GM21515 (cell line): ENCODE results near the gene CHMP4A.
"Not testable (repeated sequence)": the region's sequence is repeated elsewhere in the genome, so short reads cannot be mapped to it uniquely, and the experiment has no call there.

Experiments used
- ATAC-seq: cut with Tn5 transposase; IDR thresholded peaks from one replicate; pipeline ENCODE4 v1.9.1; 2021; ENCODE audit not compliant: unreplicated experiment

The CHMP4A gene

DNA sequence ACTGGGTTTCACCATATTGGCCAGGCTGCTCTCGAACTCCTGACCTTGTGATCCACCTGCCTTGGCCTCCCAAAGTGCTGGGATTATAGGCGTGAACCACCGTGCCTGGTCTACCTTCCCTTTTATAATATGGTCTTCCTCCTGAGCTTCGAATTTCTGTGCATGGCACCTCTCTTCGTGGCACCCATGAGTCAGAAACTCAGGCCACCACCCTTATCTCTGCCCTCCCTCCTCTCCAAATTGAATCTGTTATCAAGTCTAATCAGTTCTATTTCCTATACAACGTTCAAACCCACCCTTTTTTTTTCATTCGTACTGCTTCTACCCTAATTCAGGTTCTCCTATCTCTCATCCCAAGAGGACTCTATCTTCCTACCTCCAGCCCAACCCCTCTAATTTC, 34.1 kb upstream of the CHMP4A start:
- ATAC-seq: no peak

DNA sequence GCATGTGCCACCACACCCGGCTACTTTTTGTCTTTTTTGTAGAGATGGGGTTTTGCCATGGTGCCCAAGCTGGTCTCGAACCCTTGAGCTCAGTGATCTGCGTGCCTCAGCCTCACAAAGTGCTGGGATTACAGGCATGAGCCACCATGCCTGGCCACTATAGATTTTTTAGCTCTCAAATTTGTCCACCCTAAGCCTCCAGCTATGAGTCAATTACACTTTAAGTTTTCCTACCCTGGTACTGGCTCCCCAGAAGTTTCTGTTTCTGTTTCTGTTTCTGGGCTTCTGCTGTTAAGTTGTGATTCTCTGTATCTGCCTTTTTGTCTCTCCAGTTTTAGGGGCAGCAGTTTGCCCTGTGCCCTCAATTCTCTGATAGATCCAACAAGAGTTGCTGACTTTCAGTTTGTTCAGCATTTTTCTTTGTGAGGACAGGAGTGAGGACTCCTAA, 33.5 kb upstream of the CHMP4A start:
- ATAC-seq: no peak

DNA sequence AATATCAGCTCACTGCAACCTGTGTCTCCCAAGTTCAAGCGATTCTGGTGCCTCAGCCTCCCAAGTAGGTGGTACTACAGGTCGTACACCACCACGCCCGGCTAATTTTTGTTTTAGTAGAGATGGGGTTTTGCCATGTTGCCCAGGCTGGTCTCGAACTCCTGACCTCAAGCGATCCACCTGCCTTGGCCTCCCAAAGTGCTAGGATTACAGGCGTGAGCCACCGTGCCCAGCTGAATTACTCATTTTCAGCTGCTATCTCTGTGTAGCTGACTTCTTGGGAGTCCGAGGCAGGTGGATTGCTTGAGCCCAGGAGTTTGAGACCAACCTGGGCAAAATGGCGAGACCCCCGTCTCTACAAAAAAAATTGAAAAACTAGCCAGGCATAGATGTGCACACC, 32.1 kb upstream of the CHMP4A start:
- not testable (repeated sequence) for ATAC-seq

DNA sequence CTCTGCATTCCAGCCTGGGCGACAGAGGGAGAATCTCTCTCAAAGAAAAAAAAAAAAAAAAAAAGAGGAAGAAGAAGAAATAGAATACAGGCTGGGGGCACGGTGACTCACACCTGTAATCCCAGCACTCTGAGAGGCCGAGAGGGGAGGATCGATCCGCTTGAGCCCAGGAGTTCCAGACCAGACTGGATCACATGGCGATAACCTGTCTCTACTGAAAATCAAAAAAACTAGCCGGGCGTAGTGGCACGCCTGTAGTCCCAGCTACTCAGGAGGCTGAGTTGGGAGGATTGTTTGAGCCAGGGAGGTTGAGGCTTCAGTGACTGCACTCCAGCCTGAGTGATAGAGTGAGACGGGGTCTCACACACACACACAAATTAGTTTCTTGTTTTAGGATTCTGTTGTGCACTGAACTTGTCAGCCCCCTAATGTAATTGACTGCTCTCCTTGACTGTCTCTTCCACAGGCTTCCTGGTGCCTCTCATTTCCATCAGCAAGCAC, 30.1 kb upstream of the CHMP4A start:
- no peak for ATAC-seq

DNA sequence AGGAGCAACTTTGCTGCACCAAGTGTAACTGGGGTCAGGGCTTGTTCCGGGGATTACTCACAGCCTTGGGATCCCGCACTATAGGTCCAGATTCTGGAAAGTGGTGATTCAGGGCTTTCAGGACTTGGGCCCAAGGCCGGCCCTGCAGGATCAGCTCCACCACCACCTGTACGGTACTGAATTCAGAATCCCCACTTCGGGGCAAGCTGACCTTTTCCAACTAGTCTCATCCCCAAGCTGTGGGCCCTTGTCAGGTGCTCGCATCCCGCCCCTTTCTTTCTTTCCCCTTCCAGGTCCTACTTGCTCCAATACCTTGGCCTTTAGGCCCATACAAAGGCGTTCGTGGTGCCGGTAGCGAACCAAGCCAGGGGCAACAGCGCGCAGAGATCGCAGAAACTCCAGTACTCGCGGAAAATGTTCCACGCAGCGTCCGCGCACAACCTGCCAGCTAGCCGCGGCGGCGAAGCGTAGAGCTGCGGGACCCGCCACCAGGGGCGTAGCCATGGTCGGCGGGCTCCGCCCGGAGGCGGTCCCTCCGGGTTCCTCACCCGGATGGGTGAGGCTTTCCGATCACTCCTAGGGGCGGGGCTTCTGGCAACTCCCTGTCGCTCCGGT, 28.6 kb upstream of the CHMP4A start:
- peak; percentile 75 for ATAC-seq

DNA sequence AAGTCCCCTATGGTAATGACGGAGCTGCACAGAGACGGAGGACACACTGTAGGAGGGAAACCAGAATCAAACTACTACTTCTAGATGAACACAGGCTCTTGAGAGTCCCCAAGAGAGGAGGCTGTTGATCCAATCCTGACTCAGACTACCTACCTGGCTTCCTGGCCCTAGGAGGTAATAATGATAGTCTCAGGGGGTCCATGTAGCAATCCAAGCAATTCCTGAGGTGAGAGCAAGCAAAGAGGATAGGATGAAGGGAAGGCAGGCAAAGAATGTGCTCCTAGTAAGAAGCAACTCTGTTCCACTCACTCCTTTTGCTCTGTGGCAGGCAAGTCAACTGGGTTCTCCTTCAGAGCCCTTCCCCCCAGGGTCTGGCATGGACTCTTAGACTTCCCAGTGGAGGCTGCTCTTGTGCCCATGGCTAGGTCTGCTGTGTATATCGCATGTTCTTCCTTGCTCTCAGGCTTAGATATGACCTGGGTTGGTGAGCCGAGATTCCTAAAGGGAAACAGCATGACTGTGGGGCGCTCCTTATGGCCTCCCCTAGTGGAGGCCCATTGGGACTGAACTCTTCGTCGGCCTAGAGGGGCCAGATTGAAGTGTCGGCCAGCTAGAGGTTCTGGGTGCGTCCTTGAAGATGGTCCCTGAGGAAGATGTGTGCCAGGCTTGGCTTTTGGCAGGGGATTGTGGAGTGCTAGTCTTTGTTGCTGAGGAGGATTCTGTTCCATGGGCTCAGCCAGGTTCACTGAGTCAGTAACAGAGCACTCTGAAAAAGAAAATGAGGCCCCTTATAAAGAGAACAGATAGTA, 27.0 kb upstream of the CHMP4A start:
- no peak for ATAC-seq

DNA sequence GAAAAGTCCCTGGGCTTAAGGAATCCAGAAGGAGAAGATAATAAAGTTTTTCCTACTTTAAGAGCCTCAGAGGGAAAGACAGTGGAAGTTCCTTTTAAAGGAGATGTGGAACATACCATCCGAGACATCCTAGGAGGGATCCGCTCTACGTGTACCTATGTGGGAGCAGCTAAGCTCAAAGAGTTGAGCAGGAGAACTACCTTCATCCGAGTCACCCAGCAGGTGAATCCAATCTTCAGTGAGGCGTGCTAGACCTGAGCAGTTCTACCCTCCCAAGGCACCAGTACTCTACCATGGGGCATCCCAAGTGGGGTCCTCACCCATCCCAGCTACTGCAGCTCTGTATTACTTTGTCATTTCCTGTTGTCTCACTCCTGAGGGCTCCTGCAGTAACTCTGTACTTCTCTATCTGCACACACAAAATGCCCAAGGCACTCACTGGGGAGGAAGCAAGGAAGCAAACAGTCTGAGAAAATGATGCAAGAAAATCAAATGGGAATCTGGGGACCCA, 25.3 kb upstream of the CHMP4A start:
- no peak for ATAC-seq

DNA sequence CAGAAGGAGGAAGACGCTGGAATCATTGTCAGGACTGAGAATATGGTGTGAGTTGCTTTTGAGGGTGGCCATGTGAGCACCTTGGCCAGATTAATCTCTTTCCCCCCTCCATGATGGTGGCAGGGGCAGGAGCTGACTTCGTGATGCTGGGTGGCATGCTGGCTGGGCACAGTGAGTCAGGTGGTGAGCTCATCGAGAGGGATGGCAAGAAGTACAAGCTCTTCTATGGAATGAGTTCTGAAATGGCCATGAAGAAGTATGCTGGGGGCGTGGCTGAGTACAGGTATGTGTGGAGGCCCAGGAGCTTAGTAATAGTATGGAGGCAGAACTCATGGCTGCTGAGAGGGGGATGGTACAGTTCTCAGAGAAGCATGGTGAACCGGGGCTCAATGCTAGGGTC, 24.8 kb upstream of the CHMP4A start:
- ATAC-seq: no peak

DNA sequence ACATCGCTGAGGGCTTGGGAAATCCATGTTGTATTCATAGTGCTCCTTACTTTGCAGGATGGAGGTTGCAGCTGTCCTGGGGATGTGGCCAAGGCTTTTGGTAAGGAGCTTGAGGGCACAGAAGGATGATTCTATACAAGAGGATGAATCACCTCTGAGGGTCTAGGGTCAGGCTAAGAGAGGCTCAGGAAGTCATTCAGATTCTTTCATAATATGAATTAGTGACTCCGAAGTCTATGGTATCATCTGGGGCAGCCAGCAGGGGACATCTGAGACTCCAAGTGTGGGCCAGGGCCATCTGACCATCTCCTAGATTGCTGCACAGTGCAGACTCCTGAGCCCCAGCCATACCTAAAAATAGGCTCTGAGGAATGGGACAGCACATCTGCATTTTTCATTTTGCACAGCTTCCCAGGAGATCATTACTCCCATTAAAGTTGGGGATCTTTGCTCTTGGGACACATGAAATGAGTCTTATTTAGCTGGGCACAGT, 24.2 kb upstream of the CHMP4A start:
- no peak for ATAC-seq

DNA sequence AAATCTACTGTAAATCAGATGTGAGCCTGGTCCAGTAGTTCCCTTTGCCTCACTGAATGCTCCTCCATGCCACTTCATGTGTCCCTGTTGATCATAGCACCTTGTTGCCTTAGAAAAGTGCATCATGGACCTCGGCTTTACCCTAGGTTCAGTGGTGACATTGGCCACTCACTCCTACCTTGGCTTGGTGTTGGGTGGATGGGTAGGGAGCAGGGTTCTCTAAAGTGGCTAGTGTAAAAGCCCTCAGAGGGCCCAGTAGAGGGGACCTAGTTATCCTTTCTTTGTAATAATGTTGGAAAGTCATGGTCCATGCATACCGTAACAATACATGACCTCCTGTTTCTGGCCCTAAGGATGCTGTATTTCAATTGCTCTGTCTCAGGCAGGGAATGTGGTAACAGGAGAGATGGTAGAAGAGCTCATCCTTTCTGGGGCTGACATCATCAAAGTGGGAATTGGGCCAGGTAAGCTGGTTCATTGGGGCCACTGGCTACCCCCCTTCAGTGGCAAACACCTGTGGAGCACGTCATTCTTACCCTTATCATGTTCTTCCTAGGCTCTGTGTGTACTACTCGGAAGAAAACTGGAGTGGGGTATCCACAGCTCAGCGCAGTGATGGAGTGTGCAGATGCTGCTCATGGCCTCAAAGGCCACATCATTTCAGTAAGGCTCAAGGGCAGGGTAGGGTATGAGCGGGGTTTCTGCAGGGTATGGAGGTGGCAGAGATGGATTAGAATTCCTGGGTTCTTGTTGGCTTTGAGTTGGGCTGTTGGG, 23.6 kb upstream of the CHMP4A start:
- no peak for ATAC-seq

DNA sequence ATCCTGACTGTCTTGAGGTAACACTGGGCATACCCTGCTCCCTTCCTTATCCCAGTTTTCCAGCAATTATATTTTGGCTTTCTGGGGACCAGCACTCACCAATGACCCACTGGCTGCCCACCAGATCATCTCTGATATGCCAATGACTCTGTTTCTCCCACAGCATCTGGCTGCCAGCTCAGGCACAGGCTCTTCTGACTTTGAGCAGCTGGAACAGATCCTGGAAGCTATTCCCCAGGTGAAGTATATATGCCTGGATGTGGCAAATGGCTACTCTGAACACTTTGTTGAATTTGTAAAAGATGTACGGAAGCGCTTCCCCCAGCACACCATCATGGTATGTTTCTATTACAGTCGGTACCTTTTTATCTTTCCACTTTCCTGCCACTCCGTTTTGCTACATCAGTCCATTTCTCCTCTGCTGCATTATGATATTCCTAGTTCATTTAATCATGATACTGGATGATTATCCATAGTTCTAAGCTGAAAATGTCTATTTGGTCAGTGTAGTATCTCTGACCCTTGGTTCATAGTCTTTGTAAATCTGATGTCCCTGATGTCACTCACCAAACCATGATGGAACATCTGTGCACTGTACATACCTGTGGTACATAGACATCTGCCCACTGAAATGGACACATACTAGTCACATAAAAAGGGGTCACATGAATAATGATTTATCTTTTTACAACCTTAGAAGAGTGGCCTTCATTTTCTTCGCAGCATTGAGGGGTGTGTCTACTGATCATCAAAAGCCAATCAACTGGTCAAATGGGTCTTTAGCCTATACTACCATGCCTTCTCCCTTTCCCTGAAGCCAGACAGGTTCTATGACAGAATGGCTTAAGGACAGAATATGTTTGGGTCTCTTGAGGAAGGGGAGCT, 22.8 kb upstream of the CHMP4A start:
- ATAC-seq: no peak

DNA sequence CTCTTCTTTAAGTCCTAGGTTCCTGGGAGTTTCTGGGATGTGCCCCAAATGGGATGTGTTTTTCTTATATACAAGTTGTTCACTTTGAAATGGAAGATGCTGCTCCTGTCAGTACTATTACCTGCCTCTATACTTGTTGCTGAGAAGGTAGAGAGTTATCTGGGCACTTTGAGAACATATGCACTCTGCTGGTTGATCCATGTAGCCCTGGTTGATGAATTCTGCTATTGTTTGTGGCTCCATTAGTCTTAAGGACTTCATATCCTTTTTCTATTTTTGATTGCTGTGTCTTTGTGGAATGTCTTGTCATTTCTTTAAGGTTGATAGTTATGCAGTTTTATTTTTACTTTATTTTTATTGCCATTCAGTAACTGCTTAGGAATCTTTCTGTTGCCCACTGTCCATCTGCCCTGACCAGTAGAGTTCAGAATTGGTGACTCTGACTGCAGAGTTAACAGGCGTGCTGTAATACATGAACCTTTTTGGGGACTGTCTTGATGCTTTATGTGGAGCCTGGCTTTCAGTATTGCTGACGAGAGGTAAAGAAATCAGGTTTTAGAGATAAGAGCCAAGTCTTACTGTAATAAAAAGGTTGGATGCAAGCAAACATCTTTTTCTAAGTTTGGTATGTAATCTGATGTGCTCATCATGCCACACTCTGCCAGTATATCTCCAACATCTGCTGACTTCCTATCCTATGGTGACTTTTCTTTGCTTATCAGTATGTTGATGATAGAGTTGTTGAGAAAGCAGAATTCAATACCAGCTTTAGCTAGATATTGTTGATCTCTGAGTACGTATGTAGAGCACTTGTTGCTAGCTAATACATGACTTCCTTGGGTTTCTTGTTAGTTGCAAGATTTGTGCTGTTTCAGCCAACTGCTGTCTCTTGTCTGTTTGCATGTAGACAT, 21.1 kb upstream of the CHMP4A start:
- ATAC-seq: no peak

DNA sequence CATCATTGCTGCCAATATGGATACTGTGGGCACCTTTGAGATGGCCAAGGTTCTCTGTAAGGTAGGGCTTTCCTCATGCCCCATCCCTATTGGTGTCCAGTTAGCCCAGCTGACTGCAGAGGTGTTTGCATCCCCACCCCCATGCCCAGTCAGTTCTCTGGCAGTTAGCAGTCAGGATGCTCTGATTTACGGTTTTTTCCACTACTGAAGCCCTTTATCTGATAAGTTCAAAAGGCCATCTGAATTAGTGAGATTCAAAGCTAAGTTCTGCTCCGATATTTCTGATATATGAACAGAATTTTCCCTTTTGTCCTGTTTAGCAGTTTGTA, 20.2 kb upstream of the CHMP4A start:
- no peak for ATAC-seq

DNA sequence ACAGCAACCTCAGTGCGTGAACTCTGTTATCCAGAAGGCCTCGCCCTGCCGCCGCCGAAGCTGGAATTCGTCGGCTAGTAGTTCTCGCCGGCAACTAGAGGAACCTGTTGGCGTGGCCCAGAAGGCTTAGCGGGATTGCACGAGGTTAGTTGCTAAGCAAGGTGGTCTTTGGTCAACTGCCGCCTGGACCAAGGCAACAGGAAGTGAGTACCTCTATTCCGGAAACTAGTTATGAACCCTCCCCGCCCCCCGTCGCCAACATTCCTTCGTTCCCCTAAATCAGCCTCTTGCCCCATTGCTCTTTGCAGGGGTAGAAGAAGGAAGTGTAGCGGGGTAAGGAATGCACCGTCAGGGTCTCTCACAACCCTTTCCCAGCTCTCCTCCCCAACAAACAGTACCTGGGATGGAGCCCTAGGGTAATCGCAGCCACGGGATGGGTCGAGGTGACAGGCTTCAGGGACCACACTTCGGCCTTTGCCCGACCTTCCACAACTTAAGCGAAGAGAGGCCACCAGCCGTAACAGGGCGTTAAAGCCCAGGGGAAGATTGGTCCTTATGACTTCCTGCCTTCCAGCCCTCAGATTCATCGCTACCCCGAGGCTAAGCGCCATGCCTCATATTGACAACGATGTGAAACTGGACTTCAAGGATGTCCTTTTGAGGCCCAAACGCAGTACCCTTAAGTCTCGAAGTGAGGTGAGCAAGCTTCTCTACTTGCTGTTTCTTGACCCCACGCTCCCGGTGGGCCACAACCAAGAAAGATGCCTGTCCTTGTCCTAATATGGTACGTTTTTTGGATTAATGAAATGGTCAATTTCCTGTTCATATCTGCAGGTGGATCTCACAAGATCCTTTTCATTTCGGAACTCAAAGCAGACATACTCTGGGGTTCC, 19.6 kb upstream of the CHMP4A start, which contains the start of gene GMPR2:
GMPR2 (plus strand) TSS at position 285 of the 893 bp plus-strand sequence; CDS start at position 610, 325 bp downstream.
- peak; percentile 56 for ATAC-seq

DNA sequence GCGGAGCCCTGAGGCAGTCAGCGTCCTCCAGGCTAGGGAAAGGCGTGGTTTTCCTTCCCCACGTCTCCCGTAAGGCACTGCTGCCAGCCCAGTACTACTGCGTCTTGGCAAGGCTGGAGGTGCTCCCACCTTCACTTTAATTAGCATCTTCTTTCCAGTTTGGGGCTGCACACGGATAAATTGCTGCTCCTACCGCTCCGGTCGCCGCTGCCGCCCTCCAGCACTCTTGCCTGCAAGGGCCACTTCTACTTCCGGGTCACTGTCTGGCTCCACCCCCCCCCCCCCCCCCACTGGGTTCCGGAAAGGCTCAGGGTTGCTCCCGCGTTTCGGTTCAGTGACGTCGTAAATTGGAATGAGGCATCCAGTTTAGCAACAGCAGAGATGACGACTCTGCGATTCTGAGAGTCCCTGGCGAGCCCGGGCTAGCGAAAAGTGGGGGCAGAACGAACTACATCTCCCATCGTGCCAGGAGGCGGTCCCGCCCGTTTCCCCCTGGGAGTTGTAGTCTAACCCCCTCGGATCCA, 18.9 kb upstream of the CHMP4A start, which contains the start of gene NEDD8:
NEDD8 (minus strand) TSS at position 247 of the 524 bp plus-strand sequence; CDS start at position 147, 100 bp downstream.
- peak; percentile 60 for ATAC-seq

DNA sequence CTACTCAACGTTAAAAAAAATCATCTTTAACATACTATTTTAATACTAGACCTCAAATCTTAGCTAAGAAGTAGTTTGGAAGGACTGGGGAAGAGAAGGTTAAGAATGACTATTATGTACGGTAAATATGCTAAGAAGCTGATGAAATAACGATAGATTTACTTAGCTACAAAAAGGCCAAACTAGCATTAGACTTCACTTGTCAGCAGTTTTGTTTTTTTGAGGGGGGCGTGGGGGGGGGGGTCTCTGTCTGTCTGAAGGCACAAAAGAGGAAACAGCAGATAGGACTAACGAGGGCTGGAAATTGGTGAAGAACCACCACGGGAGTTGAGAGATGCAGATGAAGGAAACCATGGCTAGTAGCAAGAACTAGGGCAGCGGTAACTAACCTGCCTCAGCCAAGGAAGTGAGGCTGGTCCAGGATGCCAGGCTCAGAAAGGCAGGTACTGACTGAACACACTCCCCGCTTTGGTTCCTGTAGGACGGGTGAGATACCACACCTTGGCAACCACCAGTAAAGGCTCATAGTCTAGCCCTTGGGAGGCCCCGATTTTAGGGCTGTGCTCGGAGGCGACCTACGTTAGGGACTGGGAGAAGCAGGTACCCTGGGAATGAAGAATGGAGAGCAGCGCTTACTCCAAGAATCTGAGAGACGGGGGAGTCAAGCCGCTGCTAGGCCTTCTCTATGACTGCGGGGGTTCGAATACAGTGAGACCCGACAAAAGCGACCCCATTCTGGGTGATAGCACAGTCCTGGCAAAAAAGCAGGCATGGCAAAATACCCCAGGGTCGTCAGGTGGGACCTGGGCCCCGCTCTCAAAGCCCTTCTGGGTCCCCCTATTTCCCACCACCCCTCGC, 18.2 kb upstream of the CHMP4A start:
- peak; percentile 9 for ATAC-seq

DNA sequence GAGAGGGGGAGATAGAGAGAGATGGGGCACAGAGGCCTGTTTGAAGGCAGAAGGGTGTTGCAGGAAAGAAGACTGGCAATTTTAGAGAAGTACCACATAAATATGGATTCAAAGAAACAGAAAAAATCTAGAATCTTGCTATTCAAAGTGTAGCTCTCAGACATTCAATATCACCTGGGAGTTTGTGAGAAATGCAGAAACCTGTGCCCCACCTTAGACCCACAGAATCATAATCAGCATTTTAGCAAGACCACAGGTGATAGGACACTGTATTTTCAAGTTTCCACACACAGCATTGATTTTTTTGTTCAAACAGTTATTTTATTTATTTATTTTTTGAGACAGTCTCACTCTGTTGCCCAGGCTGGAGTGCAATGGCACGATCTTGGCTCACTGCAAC, 15.6 kb upstream of the CHMP4A start:
- no peak for ATAC-seq
